PC-9 (cell line): ENCODE results near the gene GALNT14.

Experiments used
- CTCF ChIP-seq: fragments of 200-600 bp; sonication (generic); conservative IDR thresholded peaks from 2 replicates; pipeline ENCODE4 v1.6.1; 2017; ENCODE audit warnings: mixed run types, antibody characterized with exemption, mild to moderate bottlenecking, moderate library complexity
- EZH2 ChIP-seq: fragments of 200-600 bp; sonication (generic); IDR thresholded peaks from 2 replicates; pipeline ENCODE4 v1.8.0; 2017; ENCODE audit warnings: antibody characterized with exemption, low read depth

- TF ChIP-seq CTCF = no peak
- TF ChIP-seq EZH2 = no peak
Observed at GRCh38 chr2:31079665-31080064, 58.6 kb downstream of the GALNT14 start.
